Epithelial cell of proximal tubule (primary cell): ENCODE results near the gene ABTB2. TPM values are rescaled to one million over a fixed set of nuclear protein-coding genes. Genes with fewer than 3 reads are reported as not detected.

Experiments used
- DNase-seq: peaks from one replicate; pipeline ENCODE4 v3.0.0-alpha.2; 2011; ENCODE audit warnings: low read depth
- H3K4me3 ChIP-seq: 2 replicates; pipeline ENCODE4 v1.5.1; 2011; ENCODE audit warnings: low read depth, mild to moderate bottlenecking, low read length
- CTCF ChIP-seq: conservative IDR thresholded peaks from 2 replicates; pipeline ENCODE4 v1.5.1; 2012; ENCODE audit warnings: low read depth, mild to moderate bottlenecking, low read length
- total RNA-seq: library from RNA; depleted of rRNA; stranded (reverse); fragments of >200 nt; gene quantifications from 2 replicates; pipeline ENCODE4 v1.2.3, GENCODE V29; 2015

ABTB2 gene
- total RNA-seq, 1 donor from 2014 or later, result 17.6 TPM

GRCh38 chr11:34300026-34300925, 57.5 kb downstream of the ABTB2 start:
- H3K4me3 ChIP-seq, result no peak overlapping the region
- no peak for DNase-seq
- TF ChIP-seq CTCF, result no peak

GRCh38 chr11:34299284-34299972, 58.4 kb downstream of the ABTB2 start:
- TF ChIP-seq CTCF, result no peak
- DNase-seq, result no peak
- no peak overlapping the region for H3K4me3 ChIP-seq

- TF ChIP-seq CTCF, result no peak
- no peak overlapping the region for H3K4me3 ChIP-seq
- no peak for DNase-seq
Observed at GRCh38 chr11:34298871-34299270, 58.9 kb downstream of the ABTB2 start.

GRCh38 chr11:34296412-34296811, 61.4 kb downstream of the ABTB2 start:
- no peak overlapping the region for H3K4me3 ChIP-seq
- DNase-seq, result no peak
- TF ChIP-seq CTCF, result no peak

- no peak for TF ChIP-seq CTCF
- DNase-seq, result no peak
- H3K4me3 ChIP-seq, result no peak overlapping the region
Observed at GRCh38 chr11:34292546-34292945, 65.3 kb downstream of the ABTB2 start.

GRCh38 chr11:34292111-34292510, 65.7 kb downstream of the ABTB2 start:
- no peak for TF ChIP-seq CTCF
- DNase-seq, result no peak

More at GRCh38 chr11:34292111-34292510, 65.7 kb downstream of the ABTB2 start:
- H3K4me3 ChIP-seq, result no peak overlapping the region
